Lower leg skin (tissue), 4 donors: Measurements from ENCODE around the gene VPS25. TPM values are rescaled to one million over a fixed set of nuclear protein-coding genes. Genes with fewer than 3 reads are reported as not detected.
A peak's percentile ranks its signal among the peaks of the same experiment; 100 is the strongest.

Experiments used
- DNase-seq, 2 donors: peaks; one replicate each; pipeline ENCODE4 v3.0.0-alpha.2; 2019; ENCODE audit warnings: low spot score in 2 of 2
- H3K4me3 ChIP-seq: fragments of 200-600 bp; sonication (generic); 2 replicates; pipeline ENCODE4 v1.5.1; 2017; ENCODE audit warnings: mild to moderate bottlenecking, low read depth; ENCODE audit not compliant: poor library complexity, severe bottlenecking
- CTCF ChIP-seq, 3 donors: fragments of 450-650 bp; IDR thresholded peaks; one replicate each; pipeline ENCODE4 v1.5.1; 2016; ENCODE audit warnings: antibody characterized with exemption in 3 of 3, mild to moderate bottlenecking in 3 of 3, moderate library complexity in 2 of 3
- POLR2A ChIP-seq, 2 donors: fragments of 450-650 bp; IDR thresholded peaks; one replicate each; pipeline ENCODE4 v1.6.1; 2016 to 2017; ENCODE audit warnings: antibody characterized with exemption in 2 of 2, mild to moderate bottlenecking in 1 of 2, moderate library complexity in 1 of 2
- WGBS, 2 donors: methylation state at CpG; one replicate each; pipeline ENCODE4 v1.1.5; 2018; 5-methylcytosine and 5-hydroxymethylcytosine counted together
- intact Hi-C: fragments of 100-400 bp; cut with DNase I; formaldehyde crosslinking; loops from one replicate; pipeline ENCODE4 v1.15.0; 2023; ENCODE audit warnings: low total_unique reads
- total RNA-seq, 4 donors: library from RNA; depleted of rRNA; stranded (reverse); fragments of >200 nt; gene quantifications; one replicate each; pipeline ENCODE4 v1.1.0, GENCODE V29; 2016

Gene VPS25
- total RNA-seq, 4 donors from 2014 or later = 39.2 to 79.8 (median 61.0) TPM

GRCh38 chr17:42778570-42778969, 5.3 kb downstream of the VPS25 start:
- H3K4me3 ChIP-seq = no peak overlapping the region
- TF ChIP-seq POLR2A (IDR thresholded peaks at IDR 0.05) (no peak), CTCF (IDR thresholded peaks at IDR 0.05) (no peak)
- 87 to 93% methylated on average over 5 of the region's 5 CpGs for WGBS, 2 donors
- intact Hi-C loops = no loop called here
- no peak for DNase-seq

- H3K4me3 ChIP-seq = no peak overlapping the region
- intact Hi-C loops = no loop called here
- DNase-seq = no peak
- no peak for TF ChIP-seq POLR2A (IDR thresholded peaks at IDR 0.05)
- WGBS, 2 donors = 53 to 62% methylated on average over 3 of the region's 3 CpGs
Observed at GRCh38 chr17:42779304-42779935, 6.2 kb downstream of the VPS25 start.

- 13 to 15% methylated on average over 45 to 46 of the region's 65 CpGs for WGBS, 2 donors
- intact Hi-C loops = no loop called here
- peak within 1 kb of the TSS; percentile 9 for H3K4me3 ChIP-seq
- DNase-seq = peak in 1 of 2 donors; percentile 82
- TF ChIP-seq CTCF (IDR thresholded peaks at IDR 0.05) (peak in 1 of 3 donors; percentile 6), POLR2A (IDR thresholded peaks at IDR 0.05) (no peak)
Observed at GRCh38 chr17:42779936-42780850, 6.9 kb downstream of the VPS25 start, which contains the start of gene WNK4. WNK4 (plus strand) TSS chr17:42780610; CDS start chr17:42780699, 89 bp downstream.

- peak overlapping the region; percentile 9 for H3K4me3 ChIP-seq
- WGBS, 2 donors = 7 to 9% methylated on average over 27 to 33 of the region's 39 CpGs
- no peak for DNase-seq
- intact Hi-C loops = no loop called here
- no peak for TF ChIP-seq POLR2A (IDR thresholded peaks at IDR 0.05)
- TF ChIP-seq CTCF (IDR thresholded peaks at IDR 0.05) = no peak
Observed at GRCh38 chr17:42780851-42781638, 7.8 kb downstream of the VPS25 start.

GRCh38 chr17:42781639-42782165, 8.5 kb downstream of the VPS25 start:
- WGBS, 2 donors = 36 to 38% methylated on average over 10 of the region's 10 CpGs
- intact Hi-C loops = no loop called here
- TF ChIP-seq POLR2A (IDR thresholded peaks at IDR 0.05) (no peak), CTCF (IDR thresholded peaks at IDR 0.05) (no peak)
- peak in 1 of 2 donors; percentile 40 for DNase-seq
- no peak overlapping the region for H3K4me3 ChIP-seq
